GM12891 (cell line): ENCODE data around the gene SLC22A23.

Experiments
- DNase-seq: peaks from one replicate; pipeline ENCODE4 v3.0.0; 2011; ENCODE audit warnings: low spot score; ENCODE audit not compliant: insufficient read length
- FAIRE-seq: peaks from 2 replicates; lab custom pipeline; 2011; peaks lifted over from hg19 to GRCh38; lab: Jason Lieb, UNC
- PAX5 ChIP-seq: IDR thresholded peaks from 2 replicates; pipeline ENCODE4 v1.6.1; 2011; ENCODE audit warnings: low read length, moderate library complexity, mild to moderate bottlenecking; ENCODE audit not compliant: insufficient read depth, severe bottlenecking
- POLR2A ChIP-seq: IDR thresholded peaks from 2 replicates; pipeline ENCODE4 v1.6.1; 2011; ENCODE audit warnings: low read depth, low read length, control low read depth
- POLR2AphosphoS5 ChIP-seq: IDR thresholded peaks from 2 replicates; pipeline ENCODE4 v1.6.1; 2011; ENCODE audit warnings: low read depth, low read length, control low read depth
- POU2F2 ChIP-seq: IDR thresholded peaks from 2 replicates; pipeline ENCODE4 v1.6.1; 2011; ENCODE audit warnings: low read depth, mild to moderate bottlenecking, control low read depth, low read length, moderate library complexity
- SPI1 ChIP-seq: IDR thresholded peaks from 2 replicates; pipeline ENCODE4 v1.6.1; 2011; ENCODE audit warnings: low read depth, low read length, control low read depth
- TAF1 ChIP-seq: IDR thresholded peaks from 2 replicates; pipeline ENCODE4 v1.6.1; 2011; ENCODE audit warnings: low read depth, low read length, control low read depth

Gene SLC22A23

DNA sequence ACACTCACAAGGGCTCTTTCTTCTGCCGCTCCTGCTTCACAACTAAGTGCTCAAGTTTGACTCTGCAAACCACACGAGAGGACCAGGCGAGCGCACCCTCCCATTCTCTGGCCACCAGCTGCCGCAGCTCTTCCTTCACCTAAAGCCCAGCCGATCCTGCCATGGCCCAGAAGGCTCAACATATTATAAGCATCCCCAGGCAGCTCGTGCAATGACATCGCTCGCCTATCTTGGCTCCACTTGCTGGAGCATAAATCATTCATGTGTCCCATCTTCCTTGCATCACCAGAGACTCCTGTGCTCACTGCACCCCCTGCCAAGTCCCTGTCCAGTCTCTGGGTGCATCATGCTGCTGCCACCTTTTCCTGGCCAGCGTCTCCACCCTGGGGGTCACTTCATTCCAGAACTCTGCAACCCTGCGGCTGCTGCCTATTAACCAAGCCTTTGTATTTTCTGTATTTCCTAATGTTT, 139.1 kb downstream of the SLC22A23 start:
- no peak for TF ChIP-seq POLR2A
- no peak for TF ChIP-seq SPI1
- no peak for TF ChIP-seq TAF1
- no peak for TF ChIP-seq PAX5
- TF ChIP-seq POU2F2 = no peak
- no peak for TF ChIP-seq POLR2AphosphoS5
- DNase-seq = no peak
- no peak for FAIRE-seq

DNA sequence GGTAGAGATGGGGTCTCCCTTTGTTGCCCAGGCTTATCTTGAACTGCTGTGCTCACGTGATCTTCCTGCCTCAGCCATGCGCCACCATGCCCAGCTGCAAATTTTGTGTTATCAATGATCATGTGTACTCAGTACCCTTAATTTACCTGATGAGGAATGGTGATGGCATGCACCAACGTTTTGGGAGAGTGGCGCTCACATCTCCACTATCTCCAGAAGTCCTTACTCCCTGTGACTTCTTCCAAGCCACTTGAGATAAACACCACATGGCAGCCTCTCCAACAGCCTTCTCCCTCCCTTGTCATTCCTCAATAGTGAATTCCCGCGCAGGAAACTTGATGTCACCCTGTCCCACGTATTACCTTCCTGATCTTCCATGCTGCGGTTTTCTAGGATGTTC, 140.0 kb downstream of the SLC22A23 start:
- no peak for DNase-seq
- TF ChIP-seq TAF1 (no peak), SPI1 (no peak), POLR2A (no peak), POU2F2 (no peak), POLR2AphosphoS5 (no peak)
- FAIRE-seq = no peak

DNA sequence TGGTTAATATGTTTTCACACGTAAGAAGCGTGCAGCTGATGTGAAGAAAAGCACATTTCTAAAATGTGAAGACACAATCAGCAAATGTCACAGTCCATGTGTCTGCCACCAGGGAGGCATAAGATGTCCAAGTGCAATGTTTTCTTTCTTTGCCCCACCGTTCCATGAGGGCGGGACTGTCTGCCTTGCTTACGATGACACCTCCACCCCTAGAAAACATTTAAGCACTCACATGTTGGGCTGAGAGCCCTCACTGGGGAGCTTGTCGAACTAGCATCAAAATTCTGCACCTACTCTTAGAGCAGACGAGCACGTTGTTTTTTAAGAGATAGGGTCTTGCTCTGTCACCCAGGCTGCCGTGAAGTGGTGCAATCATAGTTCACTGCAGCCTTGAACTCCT, 140.5 kb downstream of the SLC22A23 start:
- TF ChIP-seq SPI1 (no peak), PAX5 (no peak), POLR2AphosphoS5 (no peak), POU2F2 (no peak), TAF1 (no peak), POLR2A (no peak)
- FAIRE-seq (no peak), DNase-seq (no peak)

DNA sequence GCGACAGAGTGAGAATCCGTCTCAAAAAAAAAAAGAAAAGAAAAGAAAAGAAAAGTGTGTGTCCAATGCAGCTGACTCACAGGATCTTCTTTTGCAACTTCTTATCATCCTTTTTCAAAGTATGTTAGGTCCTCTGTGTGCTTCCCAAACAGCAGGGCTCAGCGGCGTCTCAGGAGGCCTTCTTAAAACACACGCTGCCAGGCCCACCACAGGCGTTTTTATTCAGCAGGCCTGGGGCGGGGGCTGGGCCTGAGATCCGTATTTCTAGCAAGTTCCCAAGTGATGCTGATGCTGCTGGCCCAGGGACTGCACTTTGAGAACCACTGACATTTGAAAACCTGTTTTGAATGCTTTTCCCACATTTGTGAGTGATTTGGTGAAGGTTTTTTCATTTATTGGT, 141.0 kb downstream of the SLC22A23 start:
- DNase-seq (no peak), FAIRE-seq (no peak)
- TF ChIP-seq SPI1 = no peak
- no peak for TF ChIP-seq TAF1
- TF ChIP-seq POLR2AphosphoS5 = no peak
- TF ChIP-seq PAX5 = no peak
- TF ChIP-seq POU2F2 = no peak
- TF ChIP-seq POLR2A = no peak

DNA sequence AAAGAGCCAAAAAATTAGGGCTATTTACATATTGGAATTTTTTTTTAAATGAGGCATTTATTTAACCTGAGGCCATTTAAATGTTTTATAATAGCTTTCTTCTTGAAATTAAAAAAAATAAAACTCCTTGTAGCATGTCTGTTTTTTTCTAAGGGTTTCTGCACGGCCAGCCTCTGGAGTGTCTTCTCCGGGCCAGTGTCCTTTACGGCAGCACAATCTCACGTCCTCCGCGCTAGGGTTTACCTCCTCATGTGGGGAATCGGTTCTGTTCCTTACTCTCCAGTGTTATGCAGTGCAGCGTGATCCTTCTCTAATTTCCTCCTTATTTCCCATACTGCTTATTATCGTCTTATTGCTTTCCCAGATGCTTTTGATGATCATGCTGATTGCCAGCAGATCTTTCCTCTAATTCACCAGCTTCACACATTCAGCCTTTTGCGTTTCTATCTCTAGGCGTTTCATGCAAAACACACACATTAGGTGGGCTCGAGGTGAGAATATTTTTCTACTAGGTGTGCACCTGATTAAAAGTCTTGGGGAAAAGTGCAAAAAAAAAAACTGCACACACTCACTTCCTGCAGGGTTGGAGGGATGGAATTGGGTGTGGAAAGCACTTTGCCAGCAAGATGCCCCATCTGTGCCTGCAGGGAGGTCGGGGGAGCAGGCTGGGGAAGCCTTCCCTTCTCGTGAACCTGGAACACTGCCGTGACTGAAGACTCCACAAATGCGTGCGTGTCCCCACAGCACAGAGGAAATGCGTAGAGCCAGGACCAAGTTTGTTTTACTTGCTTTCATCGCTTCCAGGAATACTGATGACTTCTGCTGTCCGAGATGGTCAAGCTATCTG, 142.0 kb downstream of the SLC22A23 start:
- DNase-seq = no peak
- TF ChIP-seq POLR2A (no peak), SPI1 (no peak), TAF1 (no peak), POU2F2 (no peak), PAX5 (no peak), POLR2AphosphoS5 (no peak)

DNA sequence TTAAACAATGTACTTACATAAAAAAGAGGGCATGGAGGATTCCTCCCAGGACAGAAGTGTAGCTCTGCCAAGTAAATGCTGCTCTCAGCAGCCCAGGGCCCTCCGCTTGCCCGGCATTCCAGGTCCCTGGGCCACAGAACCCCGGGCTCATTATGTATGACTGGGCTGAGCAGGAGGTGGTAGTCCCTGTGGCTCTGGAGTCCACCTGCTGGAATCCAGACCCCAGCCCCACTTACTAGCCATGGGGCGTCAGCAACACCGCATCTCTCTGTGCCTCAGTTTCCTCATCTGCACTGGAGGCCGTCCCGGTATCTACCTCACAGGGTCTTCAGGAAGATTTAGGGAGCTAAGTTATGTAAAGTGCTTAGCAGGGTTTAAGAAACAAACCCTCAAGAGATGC, 142.7 kb downstream of the SLC22A23 start:
- FAIRE-seq = no peak
- TF ChIP-seq POLR2AphosphoS5 (no peak), POLR2A (no peak), SPI1 (no peak), POU2F2 (no peak), TAF1 (no peak), PAX5 (no peak)
- no peak for DNase-seq

More for the DNA sequence above, 142.0 kb downstream of the SLC22A23 start:
- FAIRE-seq = no peak

DNA sequence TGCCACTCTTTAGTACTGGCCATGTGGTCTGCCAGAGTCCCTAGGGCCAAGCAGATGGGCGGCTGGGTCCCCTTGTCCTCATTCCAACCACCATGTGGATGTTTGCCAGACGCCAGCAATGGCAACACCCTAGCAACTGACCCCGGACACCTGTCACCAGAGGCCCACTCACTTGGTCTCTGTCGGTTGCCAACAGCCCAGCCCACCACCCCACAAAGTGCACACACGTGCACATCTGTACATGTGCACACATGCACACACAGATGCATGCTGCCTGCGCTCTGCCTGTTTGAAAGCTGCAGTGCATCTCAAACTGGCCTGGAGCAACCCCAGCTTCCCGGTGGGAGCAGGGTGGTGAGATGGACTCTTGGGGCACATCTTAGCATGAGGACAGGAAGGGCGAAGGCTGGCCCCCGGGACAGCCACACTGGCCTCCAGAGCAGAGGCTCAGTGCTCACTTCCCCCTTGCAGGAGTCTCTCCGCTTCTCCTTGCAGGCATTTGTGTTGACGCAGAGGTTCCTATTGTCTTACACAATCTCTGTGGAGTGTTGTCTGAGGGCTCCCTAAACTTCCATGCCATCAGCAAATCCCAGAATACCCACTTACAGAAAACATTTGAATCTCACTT, 144.1 kb downstream of the SLC22A23 start:
- no peak for DNase-seq
- TF ChIP-seq POLR2AphosphoS5 (no peak), PAX5 (no peak)
- no peak for FAIRE-seq

DNA sequence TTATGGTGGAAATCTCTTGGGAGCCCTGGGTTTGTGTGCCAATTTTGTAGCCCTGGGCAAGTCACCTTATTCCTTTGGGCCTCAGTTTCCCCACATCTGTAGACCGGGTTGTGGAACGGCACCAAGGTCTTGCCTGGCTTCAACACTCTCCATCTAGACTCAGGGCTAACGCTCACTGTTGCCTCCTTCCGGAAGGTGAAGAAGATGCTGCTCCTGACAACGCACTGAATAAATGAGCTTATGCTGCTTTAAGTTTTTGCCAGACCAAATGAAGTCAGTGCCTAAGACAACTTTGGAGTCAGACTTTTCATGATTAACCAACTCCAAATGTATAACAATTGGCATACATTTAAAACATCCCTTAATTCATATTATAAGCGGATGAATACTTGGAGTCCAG, 145.0 kb downstream of the SLC22A23 start:
- TF ChIP-seq TAF1 (no peak), POLR2AphosphoS5 (no peak), SPI1 (no peak), POLR2A (no peak), POU2F2 (no peak), PAX5 (no peak)
- FAIRE-seq = no peak
- no peak for DNase-seq

DNA sequence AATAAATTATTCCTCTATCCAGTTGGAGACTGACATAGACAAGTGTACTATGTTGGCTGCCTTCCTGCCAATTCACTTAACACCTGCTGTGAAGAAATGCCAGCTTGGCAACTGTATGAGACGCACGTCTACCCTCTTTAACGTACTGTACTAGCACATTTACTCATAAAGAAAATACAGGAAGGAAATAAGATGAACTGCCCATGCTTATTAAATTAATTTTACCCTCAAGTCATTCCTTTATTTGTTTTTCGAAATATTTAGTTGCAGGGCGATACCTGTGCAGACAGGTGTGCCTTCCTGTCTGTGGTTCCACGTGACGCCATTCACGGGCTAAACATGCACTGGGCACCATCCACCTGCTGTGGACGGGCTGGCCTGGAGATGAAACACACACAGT, 146.1 kb downstream of the SLC22A23 start:
- TF ChIP-seq TAF1 = no peak
- no peak for TF ChIP-seq PAX5
- TF ChIP-seq POLR2A = no peak
- no peak for TF ChIP-seq POU2F2
- TF ChIP-seq POLR2AphosphoS5 = no peak
- no peak for TF ChIP-seq SPI1
- FAIRE-seq (no peak), DNase-seq (no peak)
